Fibroblast of lung (primary cell): ENCODE data around the gene PGPEP1.
A peak's percentile ranks its signal among the peaks of the same experiment; 100 is the strongest.

Experiments
- CTCF ChIP-seq, 2 donors: IDR thresholded peaks in 1 of 2; conservative IDR thresholded peaks in 1 of 2; 1 replicate in 1 of 2; 2 replicates in 1 of 2; pipeline ENCODE4 v1.5.1; 2011 to 2012; ENCODE audit warnings: low read length in 2 of 2, control low read depth in 1 of 2, inconsistent platforms in 1 of 2, low read depth in 1 of 2, mild to moderate bottlenecking in 1 of 2
- EZH2 ChIP-seq: IDR thresholded peaks from 2 replicates; pipeline ENCODE4 v1.5.1; 2012; ENCODE audit warnings: low read length, control low read depth, mild to moderate bottlenecking; ENCODE audit errors: missing control alignments

DNA sequence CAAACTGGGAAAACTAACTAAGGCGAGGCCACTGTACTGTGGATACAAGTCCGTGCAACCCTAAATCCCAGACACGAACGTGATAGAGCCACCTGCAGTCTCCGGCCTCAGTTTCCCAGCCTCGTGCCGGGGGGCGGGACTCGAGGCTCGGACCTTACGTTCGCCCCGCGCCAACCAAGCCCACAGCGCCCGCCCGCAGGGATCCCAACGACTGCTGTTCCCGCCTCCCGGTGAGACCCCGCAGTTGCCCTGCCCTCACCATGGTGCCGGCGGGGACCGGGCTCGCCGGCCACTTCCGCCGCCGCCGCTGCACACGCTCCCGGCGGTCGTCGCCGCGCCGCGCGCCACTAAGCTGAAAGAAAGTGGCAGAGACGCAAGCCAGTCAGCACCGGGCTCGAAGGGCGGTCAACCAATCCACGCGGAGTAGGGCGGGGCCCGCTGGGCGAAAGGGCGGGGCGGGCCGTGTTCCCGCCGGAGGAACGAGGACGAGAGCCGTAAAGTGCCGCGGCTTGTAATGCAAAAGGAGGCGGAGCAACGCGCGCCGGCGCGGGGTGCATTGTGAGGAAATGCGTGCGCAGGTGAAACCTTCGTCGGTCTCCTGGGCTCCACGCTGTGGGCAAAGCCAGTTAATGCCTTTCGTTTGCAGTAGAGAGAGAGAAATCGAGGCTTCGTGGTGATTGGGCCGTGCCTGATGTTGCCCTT lies 17.5 kb upstream of the PGPEP1 start, which contains the start of gene LSM4:
- TF ChIP-seq EZH2 (no peak), CTCF (conservative IDR thresholded peaks at IDR 0.05 in 1 of 2, IDR thresholded peaks at IDR 0.05 in 1 of 2; ENCODE audit: low read depth in 1 of 2, low read length in 2 of 2) (peak in 1 of 2 donors; percentile 30)
